ENCODE data around the gene NEURL1.
"Not testable (repeated sequence)": the region's sequence is repeated elsewhere in the genome, so short reads cannot be mapped to it uniquely, and the experiment has no call there.

The NEURL1 gene

GRCh38 chr10:103603382-103603781 is 109.9 kb downstream of the NEURL1 start:
- no peak for DNase-seq

DNA sequence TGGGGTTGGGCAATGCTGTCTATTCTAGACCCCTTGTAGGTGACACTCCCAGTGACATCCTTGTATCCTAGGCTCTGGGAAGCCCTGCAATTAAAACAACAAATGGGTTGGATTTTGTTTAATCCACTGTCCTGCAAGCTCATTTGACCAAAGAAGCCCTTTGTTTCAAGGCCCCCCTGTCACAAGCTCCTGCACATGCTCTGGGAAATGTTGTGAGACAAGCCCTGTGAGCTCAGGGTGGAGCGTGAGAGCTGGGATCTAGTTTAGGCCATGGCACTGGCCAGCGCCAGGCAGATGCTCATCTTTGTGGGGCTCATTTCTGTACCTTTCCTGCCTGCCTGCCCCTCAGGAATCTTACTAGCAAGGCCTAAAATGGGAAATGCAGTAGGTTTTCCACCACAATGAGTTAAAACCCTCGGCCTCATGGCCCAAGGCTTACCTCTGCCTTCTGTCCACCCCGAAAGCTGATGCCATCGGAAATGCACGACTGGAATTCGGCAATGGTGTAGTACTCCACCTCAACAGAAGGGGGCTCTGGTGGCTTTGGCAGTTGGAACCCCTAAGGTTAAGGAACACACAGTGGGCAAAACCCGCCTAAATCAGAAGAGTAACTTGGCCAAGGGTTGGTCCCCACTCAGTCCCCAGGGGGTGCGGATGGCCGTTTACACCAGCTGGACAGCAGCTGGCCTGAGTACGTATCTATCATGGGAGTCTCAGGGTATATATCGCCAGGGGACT is 112.0 kb downstream of the NEURL1 start:
- peak in 23 of 56 donors; percentile 15 to 70 (median 31) for DNase-seq

- not testable (repeated sequence) for DNase-seq
Observed at GRCh38 chr10:103606097-103606438, 112.6 kb downstream of the NEURL1 start.

DNA sequence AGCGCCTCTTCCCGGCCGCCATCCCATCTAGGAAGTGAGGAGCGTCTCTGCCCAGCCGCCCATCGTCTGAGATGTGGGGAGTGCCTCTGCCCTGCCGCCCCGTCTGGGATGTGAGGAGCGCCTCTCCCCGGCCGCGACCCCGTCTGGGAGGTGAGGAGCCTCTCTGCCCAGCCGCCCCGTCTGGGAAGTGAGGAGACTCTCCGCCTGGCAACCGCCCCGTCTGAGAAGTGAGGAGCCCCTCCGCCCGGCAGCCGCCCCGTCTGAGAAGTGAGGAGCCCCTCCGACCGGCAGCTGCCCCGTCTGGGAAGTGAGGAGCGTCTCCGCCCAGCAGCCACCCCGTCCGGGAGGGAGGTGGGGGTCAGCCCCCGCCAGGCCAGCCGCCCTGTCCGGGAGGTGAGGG is 113.5 kb downstream of the NEURL1 start:
- not testable (repeated sequence) for DNase-seq

GRCh38 chr10:103608056-103608455 is 114.6 kb downstream of the NEURL1 start:
- not testable (repeated sequence) for DNase-seq

DNA sequence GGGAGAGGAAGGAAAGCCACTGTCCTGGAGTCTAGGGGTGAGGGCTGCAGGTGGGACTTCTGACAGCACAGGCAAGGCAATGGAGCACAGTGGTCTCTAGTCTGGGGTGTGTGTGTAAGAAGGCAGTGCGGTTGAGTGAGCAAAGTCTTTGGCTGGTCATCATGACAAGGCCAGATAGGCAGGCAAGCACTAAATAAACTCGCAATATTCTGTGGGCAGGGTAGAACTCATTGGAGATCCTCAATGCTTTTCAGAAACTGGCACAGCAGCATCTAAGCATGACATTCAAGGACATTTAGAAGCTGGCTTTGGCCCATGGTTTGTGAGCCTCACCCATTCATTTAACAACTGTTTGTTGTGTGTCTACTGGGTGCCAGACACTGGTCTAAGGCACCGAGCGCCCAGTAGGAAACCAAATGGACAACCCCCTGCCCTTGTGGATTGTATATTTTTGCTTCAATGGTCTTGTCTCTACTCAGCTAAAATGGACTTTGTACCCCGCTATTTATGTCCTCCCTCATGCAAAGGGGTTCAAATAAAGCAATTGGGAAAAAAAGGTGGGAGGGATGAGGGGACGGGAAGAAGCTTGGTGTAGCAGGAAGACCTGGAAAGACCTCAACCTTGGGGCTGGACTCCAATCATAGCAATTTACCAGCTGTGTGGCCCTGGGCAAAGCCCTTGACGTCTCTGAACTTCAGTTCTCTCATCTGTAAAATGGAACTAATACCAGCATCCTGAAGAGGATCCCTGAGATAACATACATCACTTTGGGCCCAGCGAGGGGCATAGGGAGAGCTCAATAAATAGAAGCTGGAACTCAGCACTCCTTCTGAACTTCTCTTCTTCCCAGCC is 116.0 kb downstream of the NEURL1 start:
- DNase-seq = no peak

- no peak for DNase-seq
Observed at GRCh38 chr10:103610083-103610472, 116.6 kb downstream of the NEURL1 start.

DNA sequence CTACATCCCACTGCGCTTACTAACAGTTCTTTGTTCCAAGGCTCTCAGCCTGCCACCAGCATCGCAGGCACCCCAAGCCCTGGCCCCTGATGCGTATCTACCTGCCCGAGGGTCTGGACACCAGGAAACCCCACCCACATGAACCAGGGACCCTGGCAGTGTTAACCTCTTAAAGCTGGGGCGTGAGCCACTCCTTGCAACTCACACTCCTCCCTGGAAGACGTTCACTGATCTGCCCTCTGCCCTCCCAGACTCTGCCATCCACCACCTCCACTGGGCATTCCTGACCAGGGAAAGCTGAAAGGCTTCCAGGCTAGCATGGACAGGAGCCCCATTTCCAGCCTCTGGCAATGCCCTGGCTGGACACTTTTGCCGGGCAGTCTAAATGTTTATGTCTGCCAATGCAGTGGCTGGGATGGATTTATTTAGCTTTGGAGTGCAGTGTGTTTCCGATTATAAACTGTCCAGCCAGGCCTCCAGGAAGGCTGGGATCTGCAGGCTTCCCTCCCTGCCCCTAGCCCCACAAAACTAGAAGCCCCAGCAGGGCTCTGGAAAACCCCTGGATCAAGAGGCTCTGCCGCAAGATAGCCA is 117.5 kb downstream of the NEURL1 start:
- no peak for DNase-seq

DNA sequence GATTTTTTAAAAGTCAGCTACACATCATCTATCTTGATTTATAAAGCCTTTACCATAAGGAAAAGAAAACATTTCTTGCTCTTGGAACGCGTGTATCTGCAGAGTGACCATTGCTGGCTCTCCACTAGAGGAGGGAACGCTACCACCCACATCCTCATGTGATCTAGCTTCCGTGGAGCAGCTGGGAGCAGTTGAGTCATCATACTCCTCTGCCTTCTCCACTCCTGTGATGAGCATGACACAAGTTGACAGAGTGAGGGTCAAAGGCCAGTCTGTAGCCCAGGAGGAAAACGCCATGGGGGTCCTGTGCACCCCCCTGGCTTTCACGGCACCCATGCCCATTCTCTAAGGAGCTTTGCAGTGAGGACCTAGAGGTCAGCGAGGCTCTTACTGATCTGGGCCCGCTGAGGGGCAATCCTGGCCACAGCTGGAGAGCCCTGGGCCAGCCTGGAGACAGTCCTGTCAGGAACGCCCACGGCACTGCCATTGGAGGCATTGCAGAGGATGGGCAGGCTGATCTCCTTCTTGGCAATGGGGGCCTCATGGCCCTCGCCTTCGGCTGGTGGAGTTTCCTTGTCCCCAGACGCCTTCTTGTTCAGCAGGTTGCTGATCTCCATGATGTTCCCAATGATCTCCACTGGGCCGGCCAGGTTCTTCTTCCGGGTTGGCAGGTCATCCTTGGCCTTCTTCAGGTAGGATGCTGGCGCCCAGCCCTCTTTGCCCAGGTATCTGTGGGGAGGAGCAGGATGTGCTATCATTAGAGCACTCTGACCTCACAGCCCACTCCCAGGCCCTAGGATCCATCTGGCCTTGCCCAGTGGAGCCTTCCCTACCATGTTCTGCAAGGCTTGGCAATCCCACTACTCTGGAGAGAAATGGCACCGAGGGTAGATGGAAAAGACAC is 119.2 kb downstream of the NEURL1 start:
- peak in 23 of 56 donors; percentile 11 to 69 (median 36) for DNase-seq

DNA sequence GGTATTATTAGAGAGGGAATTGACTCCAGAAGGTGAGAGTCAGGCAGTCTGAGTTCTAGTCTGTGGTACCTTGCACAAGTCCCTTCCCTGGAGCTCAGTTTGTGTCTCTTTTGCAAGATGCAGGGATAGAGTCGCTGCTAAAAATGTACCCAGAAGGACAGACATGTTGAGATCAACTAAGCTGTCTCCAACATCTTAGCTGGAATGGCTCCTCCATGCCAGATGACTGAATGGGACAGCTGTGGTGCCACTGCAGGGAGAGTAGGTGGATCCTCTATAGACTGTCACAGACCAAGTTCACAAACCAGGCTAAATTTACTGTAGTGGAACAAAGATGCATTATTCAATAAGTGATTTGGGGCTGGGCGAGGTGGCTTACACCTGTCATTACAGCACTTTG is 120.1 kb downstream of the NEURL1 start:
- no peak for DNase-seq

GRCh38 chr10:103614306-103615158 is 121.0 kb downstream of the NEURL1 start:
- DNase-seq = no peak

DNA sequence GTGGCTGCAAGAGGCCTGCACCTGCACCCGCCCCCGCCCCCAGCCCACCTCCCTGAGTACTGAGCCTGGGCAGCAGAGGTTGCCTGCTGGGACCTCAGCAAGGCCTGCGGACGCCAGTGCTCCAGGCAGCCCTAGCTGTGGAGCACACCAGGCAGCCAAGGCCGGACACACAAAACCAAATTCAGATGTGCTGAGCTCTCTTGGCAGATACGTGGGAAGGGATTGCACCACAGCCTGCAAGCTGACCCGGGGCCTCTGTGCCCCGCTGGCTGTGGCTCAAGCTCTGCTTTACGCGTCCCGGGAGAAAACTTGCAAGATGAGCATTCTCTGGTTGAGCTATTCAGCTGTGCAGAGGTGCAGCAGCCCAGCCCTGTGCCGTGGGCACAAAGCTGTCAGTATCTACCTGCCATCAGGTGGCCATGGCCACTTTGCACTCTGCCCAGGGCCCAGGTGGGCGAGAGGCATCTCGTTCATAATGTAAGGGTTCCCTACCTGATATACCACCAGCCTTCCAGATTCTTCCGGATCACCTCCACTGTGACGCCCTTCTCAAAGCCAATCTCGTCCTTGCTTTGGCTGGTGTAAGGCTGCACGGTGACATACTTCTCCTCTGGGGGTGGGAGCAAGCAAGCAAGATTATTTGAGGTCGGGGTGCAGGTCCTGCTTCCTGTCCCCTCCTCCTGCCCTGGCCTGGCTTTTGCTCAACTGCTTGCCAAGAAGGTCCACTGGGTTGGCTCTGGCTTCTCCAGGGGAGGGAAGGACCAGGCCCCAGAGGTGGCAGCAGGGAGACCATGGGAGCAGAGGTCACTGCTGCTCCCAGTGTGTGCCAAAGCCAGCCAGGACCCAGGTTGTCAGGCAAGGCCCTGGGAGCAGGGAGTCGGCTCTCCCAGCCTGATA is 123.4 kb downstream of the NEURL1 start:
- no peak for DNase-seq

DNA sequence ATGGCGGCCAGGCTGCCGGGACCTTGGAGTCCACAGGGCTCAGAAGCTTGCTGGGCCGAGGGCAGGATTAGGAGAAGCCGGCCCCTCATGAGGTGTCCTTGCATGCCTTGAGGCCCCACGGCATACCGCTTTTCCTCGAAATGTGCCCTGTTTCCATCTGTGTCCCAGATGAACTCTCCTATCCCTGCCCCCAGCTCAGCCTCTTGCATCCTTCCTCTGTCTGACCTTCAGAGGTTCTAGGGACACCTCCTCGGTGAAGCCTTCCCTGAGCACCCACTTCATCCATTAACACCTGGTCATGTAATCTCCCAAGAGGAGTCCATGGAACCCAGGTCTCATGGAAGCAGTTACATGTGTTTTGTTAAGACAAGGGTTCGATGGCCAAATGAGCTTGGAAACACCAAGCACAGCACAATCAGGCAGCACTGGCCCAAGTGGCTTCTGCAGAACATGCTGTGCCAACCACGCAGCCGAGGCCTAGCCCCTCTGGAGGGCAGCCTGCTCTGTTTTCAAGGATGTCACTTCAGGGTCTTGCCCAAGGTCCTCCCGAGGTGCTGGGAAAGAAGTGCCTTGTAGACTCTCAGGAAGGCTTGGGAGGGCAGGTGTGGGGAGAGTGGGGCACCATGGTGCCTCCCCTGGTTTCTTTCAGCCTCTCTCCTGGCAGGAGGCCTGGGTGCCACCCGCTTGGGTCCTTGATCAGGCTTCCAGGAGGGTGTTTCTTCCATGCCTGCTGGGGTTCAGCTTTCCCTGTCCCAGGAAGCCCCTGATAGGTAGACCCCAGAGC is 124.3 kb downstream of the NEURL1 start:
- DNase-seq = no peak

DNA sequence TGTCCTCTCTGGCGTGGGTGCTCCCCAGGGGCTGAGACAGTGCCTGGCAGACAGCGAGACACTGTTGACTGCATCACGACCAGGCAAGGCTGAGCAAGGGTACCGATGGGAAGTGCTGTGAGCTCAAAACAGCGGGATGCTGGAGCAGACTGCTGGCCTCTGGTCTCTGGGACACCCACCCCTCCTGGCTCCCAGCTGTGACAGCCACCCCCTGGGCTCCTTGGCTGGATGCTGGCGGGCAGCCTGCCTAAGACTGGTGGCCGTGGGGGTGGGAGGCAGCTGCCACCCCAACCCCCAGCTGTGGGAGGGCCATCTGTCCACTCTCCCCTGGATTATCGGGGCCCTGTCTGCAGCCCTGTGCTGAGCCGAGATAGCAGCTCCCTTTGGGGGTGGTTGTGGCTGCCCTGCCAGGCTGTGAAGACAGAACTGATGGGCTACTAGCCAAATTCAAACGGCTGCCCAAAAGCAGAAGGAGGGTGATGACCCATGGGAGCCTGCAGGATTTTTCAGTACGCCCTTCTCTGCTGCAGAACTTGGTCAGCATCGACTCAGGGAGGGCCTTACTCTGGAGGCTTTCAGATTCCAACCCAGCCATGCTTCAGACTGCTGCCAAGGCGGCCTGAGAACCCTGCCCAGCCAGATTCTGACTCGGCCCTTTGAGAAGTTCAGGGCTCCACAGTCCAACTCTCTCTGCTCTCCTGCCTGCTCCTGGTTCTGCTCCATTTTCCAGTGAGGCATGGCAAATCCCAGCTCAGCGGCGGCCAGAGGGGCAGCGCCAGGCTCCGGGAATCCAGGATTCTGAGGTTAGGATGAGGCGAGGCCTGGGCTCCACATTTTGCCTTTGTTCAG is 125.3 kb downstream of the NEURL1 start:
- DNase-seq = peak in 43 of 56 donors; percentile 17 to 75 (median 44)

- DNase-seq = no peak
Observed at GRCh38 chr10:103619424-103620351, 126.2 kb downstream of the NEURL1 start.

GRCh38 chr10:103620352-103620740 is 126.8 kb downstream of the NEURL1 start:
- no peak for DNase-seq

Data from amygdala (tissue), 56 donors.